Mammary epithelial cell (primary cell): Measurements from ENCODE around the gene RAP2A.

Experiments used
- CTCF ChIP-seq, 2 donors: IDR thresholded peaks in 1 of 2; conservative IDR thresholded peaks in 1 of 2; 2 replicates each; pipeline ENCODE4 v1.5.1; 2011 to 2012; ENCODE audit warnings: inconsistent platforms in 2 of 2, low read length in 2 of 2, mild to moderate bottlenecking in 2 of 2, control low read depth in 1 of 2, low read depth in 1 of 2; ENCODE audit not compliant: insufficient read depth in 1 of 2; ENCODE audit errors: extremely low read depth in 1 of 2
- EZH2 ChIP-seq: IDR thresholded peaks from 2 replicates; pipeline ENCODE4 v1.6.1; 2012; ENCODE audit warnings: low read length, inconsistent platforms, borderline replicate concordance

GRCh38 chr13:97499181-97499580, 65.2 kb downstream of the RAP2A start:
- no peak for TF ChIP-seq CTCF (conservative IDR thresholded peaks at IDR 0.05 in 1 of 2, IDR thresholded peaks at IDR 0.05 in 1 of 2; ENCODE audit: extremely low read depth in 1 of 2, insufficient read depth in 1 of 2, low read depth in 1 of 2, low read length in 2 of 2)
- TF ChIP-seq EZH2: no peak
